Sigmoid colon (tissue), 4 donors: ENCODE results near the gene UBAP1.

Source experiments
- POLR2A ChIP-seq, 2 donors: fragments of 450-650 bp; IDR thresholded peaks; one replicate each; pipeline ENCODE4 v1.6.1; 2016; ENCODE audit warnings: antibody characterized with exemption in 2 of 2, mild to moderate bottlenecking in 2 of 2, moderate library complexity in 2 of 2
- POLR2AphosphoS5 ChIP-seq, 4 donors: sonication (generic); formaldehyde crosslinking; IDR thresholded peaks; one replicate each; pipeline ENCODE4 v1.6.1; 2017; ENCODE audit warnings: antibody characterized with exemption in 4 of 4
- TF ChIP-seq, protein P1 (sequence below), 4 experiments: fragments of 450-650 bp in 3 of 4; fragments of 200-600 bp in 1 of 4; IDR thresholded peaks; one replicate each; pipeline ENCODE4 v1.5.1; 2016 to 2019; ENCODE audit warnings: antibody characterized with exemption in 4 of 4, mild to moderate bottlenecking in 3 of 4, moderate library complexity in 2 of 4

DNA sequence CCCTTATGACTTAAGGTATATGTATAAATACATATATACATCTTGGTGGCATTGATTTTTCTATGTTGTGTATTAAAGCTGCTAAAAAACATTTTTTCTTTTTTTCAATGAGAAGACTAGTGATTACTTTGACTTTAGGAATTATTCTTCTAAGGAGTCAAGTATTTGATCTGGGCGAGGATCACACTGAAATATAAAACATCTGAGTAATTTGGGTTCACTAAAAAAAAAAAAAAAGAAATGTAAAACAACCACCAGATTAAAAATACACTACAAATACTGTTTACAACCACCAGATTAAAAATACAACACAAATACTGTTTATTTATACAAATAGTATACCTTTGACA is 9.0 kb downstream of the UBAP1 start:
- TF ChIP-seq POLR2A (IDR thresholded peaks at IDR 0.05) (no peak), POLR2AphosphoS5 (IDR thresholded peaks at IDR 0.05) (no peak)
- TF ChIP-seq, protein P1, sequence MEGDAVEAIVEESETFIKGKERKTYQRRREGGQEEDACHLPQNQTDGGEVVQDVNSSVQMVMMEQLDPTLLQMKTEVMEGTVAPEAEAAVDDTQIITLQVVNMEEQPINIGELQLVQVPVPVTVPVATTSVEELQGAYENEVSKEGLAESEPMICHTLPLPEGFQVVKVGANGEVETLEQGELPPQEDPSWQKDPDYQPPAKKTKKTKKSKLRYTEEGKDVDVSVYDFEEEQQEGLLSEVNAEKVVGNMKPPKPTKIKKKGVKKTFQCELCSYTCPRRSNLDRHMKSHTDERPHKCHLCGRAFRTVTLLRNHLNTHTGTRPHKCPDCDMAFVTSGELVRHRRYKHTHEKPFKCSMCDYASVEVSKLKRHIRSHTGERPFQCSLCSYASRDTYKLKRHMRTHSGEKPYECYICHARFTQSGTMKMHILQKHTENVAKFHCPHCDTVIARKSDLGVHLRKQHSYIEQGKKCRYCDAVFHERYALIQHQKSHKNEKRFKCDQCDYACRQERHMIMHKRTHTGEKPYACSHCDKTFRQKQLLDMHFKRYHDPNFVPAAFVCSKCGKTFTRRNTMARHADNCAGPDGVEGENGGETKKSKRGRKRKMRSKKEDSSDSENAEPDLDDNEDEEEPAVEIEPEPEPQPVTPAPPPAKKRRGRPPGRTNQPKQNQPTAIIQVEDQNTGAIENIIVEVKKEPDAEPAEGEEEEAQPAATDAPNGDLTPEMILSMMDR (IDR thresholded peaks at IDR 0.05) = no peak
